ENCODE data around the gene NUDT16. TPM values are rescaled to one million over a fixed set of nuclear protein-coding genes. Genes with fewer than 3 reads are reported as not detected.

Gene NUDT16
- total RNA-seq: 19.1 and 22.8 TPM in 2 replicates

GRCh38 chr3:131381445-131382291, at the start of gene NUDT16:
Gene NUDT16 (plus strand): TSS chr3:131381774. CDS start chr3:131381805, 31 bp downstream.

Other genes with a start within 250 kb of the NUDT16 start
- gene MRPL3, start 121.2 kb downstream of the NUDT16 start, total RNA-seq: 147 and 161 TPM in 2 replicates

Data from thoracic aorta endothelial cell (primary cell).